ENCODE results near the gene TAAR1.

- TF ChIP-seq TCF7 (CRISPR knock-in tag; IDR thresholded peaks at IDR 0.05; ENCODE audit: low read depth) (no peak), NFATC4 (CRISPR knock-in tag; IDR thresholded peaks at IDR 0.05) (no peak), ZNF416 (CRISPR knock-in tag; IDR thresholded peaks at IDR 0.05) (no peak), SP1 (CRISPR knock-in tag; conservative IDR thresholded peaks at IDR 0.05) (no peak), ATF1 (CRISPR knock-in tag; IDR thresholded peaks at IDR 0.05) (no peak), TEAD4 (CRISPR knock-in tag; IDR thresholded peaks at IDR 0.05) (no peak), CREB1 (CRISPR knock-in tag; IDR thresholded peaks at IDR 0.05) (no peak), CTCF (IDR thresholded peaks at IDR 0.05) (no peak), MAX (CRISPR knock-in tag; IDR thresholded peaks at IDR 0.05) (no peak)
Observed at GRCh38 chr6:132650429-132650828, 8.6 kb downstream of the TAAR1 start.

Data from WTC11 (cell line).